Naive thymus-derived CD4-positive, alpha-beta T cell (primary cell): Measurements from ENCODE around the gene TOM1L2. TPM values are rescaled to one million over a fixed set of nuclear protein-coding genes. Genes with fewer than 3 reads are reported as not detected.

Experiments
- ATAC-seq: fragments of 150-1000 bp; cut with Tn5 transposase; 2 replicates; pipeline ENCODE4 v1.10.0; 2021; ENCODE audit warnings: mild to moderate bottlenecking, moderate library complexity
- CTCF ChIA-PET: fragments of 350-600 bp; sonication (Branson Sonifier 250); formaldehyde crosslinking; loops from one replicate; lab custom pipeline; 2021; ENCODE audit warnings: antibody characterized with exemption; lab: Charles Lee
- POLR2A ChIA-PET: fragments of 350-600 bp; sonication (Branson Sonifier 250); formaldehyde crosslinking; loops from one replicate; lab custom pipeline; 2021; ENCODE audit warnings: antibody characterized with exemption, inconsistent platforms; lab: Charles Lee
- DNase-seq, 9 donors: peaks; one replicate each; pipeline versions ENCODE4 v3.0.0 to v3.0.0-alpha.2; 2020 to 2022; ENCODE audit warnings: mixed read lengths in 1 of 9
- H3K27ac ChIP-seq: one replicate; pipeline ENCODE4 v1.7.0; 2013; ENCODE audit warnings: mild to moderate bottlenecking, low read depth, low read length, moderate library complexity
- H3K27me3 ChIP-seq, 2 donors: one replicate each; pipeline ENCODE4 v1.7.0; 2013; ENCODE audit warnings: low read length in 2 of 2, mild to moderate bottlenecking in 2 of 2, moderate library complexity in 2 of 2; ENCODE audit not compliant: control insufficient read depth in 2 of 2, insufficient read depth in 2 of 2
- H3K36me3 ChIP-seq, 3 experiments: 1 replicate in 2 of 3; 2 replicates in 1 of 3; pipeline ENCODE4 v1.7.0; 2013; ENCODE audit warnings: low read length in 3 of 3, mild to moderate bottlenecking in 3 of 3, moderate library complexity in 1 of 3; ENCODE audit not compliant: insufficient read depth in 3 of 3, control insufficient read depth in 2 of 3
- H3K4me1 ChIP-seq, 2 donors: one replicate each; pipeline ENCODE4 v1.7.0; 2013; ENCODE audit warnings: low read length in 2 of 2, mild to moderate bottlenecking in 2 of 2, moderate library complexity in 1 of 2; ENCODE audit not compliant: control insufficient read depth in 2 of 2, insufficient read depth in 2 of 2
- H3K4me3 ChIP-seq: 2 replicates; pipeline ENCODE4 v1.7.0; 2013; ENCODE audit warnings: mild to moderate bottlenecking, low read length
- H3K9me3 ChIP-seq, 3 experiments: 1 replicate in 2 of 3; 2 replicates in 1 of 3; pipeline ENCODE4 v1.7.0; 2013; ENCODE audit warnings: low read length in 3 of 3; ENCODE audit not compliant: control insufficient read depth in 2 of 3
- H3K27ac Mint-ChIP-seq, 9 donors: one replicate each; pipeline ENCODE4 v1.8.0; 2020 to 2022; ENCODE audit warnings: mixed read lengths in 9 of 9, mild to moderate bottlenecking in 8 of 9, moderate library complexity in 5 of 9, inconsistent platforms in 2 of 9
- H3K27me3 Mint-ChIP-seq, 5 donors: one replicate each; pipeline ENCODE4 v1.8.0; 2021 to 2022; ENCODE audit warnings: mixed read lengths in 5 of 5, mild to moderate bottlenecking in 1 of 5
- H3K36me3 Mint-ChIP-seq, 5 donors: one replicate each; pipeline ENCODE4 v1.8.0; 2020 to 2022; ENCODE audit warnings: mixed read lengths in 5 of 5, mild to moderate bottlenecking in 3 of 5, inconsistent platforms in 1 of 5
- H3K4me1 Mint-ChIP-seq, 7 donors: one replicate each; pipeline ENCODE4 v1.8.0; 2020 to 2022; ENCODE audit warnings: mixed read lengths in 7 of 7, mild to moderate bottlenecking in 3 of 7, inconsistent platforms in 1 of 7
- H3K4me3 Mint-ChIP-seq, 10 donors: one replicate each; pipeline ENCODE4 v1.8.0; 2020 to 2022; ENCODE audit warnings: mild to moderate bottlenecking in 10 of 10, mixed read lengths in 10 of 10, moderate library complexity in 6 of 10, inconsistent platforms in 2 of 10
- H3K9me3 Mint-ChIP-seq, 11 donors: one replicate each; pipeline ENCODE4 v1.8.0; 2020 to 2022; ENCODE audit warnings: mixed read lengths in 11 of 11, mild to moderate bottlenecking in 4 of 11, inconsistent platforms in 1 of 11, moderate library complexity in 1 of 11
- intact Hi-C, 2 donors: fragments of 100-400 bp; cut with micrococcal nuclease; formaldehyde crosslinking; loops; one replicate each; pipeline ENCODE4 v1.15.1; 2023
- polyA plus RNA-seq, 2 donors: library from polyadenylated mRNA; unstranded; fragments of 300-500 nt; fragmentation: Illumina TruSeq; gene quantifications; one replicate each; pipeline ENCODE4 v1.2.3, GENCODE V29; 2021
- total RNA-seq, 6 experiments: library from RNA in 5 of 6; stranded (reverse) in 5 of 6; gene quantifications; 1 replicate in 5 of 6; 2 replicates in 1 of 6; pipeline ENCODE4 v1.2.3 and lab custom pipeline; 2021 to 2026

Gene TOM1L2
- total and polyA plus RNA-seq, 7 experiments from 2014 or later: 6.9 to 84.1 (median 61.0) TPM

DNA sequence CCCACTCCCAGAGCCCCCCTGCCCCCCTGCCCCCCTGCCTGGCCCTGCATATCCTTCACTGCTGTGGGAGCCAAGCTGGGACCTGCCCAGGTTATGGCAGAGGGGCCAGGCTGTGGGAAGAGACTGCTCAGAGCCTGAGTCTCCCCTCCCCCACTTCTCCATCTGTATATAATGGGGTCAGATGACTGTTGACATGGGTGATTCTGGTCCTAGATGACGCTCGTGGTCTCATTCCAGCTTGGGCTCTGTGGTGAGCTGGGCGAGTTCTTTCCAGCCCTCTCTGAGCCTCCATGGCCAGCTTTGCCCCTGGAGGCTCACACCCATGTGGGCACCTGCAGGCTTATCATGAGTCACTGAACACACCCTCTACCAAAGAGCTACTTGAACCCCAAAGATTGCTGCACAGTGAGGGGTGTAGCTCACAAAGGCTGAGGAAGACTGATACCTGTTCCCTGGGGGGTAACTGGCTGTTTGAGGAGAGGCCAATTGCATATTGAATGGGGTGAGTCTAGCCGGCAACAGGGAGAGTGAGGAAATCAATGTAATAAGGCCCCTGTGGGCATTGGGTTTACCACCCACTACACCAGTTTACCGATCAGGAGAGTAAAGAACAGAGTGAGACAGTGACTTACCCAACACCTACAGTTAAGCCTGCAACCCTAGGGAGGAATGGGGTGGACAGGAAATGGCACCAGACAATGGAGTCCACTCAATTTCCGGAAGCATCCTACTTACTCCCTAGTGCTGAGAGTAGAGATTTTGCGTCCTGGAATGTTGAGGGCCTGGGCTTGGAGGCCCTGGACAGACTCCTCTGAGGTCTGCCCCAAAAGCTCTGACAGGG is 131.2 kb downstream of the TOM1L2 start:
- H3K4me3 Mint-ChIP-seq: peak overlapping the region; percentile 42 to 82 (median 72)

DNA sequence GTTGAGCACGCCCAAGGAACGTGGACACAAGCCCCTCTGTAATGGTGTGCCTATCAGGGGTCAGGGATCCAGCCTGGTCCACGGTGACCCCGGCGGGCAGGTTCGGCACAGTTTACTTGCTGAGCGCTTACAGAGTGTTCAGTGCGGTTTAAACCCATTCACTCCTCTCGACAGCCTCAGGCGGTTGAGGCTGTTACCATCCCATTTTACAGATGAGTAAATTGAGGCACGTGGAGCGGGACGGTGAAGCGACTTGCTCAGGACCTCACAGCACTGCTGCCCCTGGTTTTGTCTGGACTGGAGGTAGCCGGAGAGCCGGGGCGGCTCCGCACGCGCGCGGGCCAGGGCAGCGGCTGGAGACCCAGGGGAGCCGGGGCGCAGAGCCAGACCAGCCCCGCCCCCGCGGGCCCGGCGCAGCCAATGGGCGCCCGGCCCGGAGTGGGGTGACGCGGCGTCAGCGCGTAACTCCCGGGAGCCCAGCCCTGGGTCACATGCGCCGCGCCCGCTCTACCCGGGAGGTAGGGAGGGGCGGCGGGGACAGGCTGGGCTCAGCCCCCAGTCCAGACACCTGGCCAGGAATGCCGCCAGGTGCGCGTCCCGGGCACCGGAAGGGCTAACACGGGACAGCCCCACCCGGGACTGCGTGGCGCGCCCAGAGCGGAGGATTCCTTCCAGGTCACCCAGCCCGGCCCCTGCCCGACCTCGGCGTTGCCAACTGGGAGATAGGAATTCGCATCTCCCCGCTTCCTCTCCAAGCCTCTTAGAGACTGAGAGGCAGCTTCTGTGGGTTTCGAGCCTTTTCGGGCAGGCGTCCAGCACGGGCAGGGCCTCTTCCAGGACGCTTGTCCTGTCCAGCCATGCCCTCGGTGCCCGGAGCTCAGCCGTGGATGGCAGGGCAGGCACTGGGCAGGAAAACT is 132.2 kb downstream of the TOM1L2 start:
- DNase-seq: peak; percentile 64 to 90 (median 76)
- H3K4me3 Mint-ChIP-seq: peak overlapping the region; percentile 70 to 95 (median 88)
- peak overlapping the region; percentile 83 to 98 (median 97) for H3K27ac Mint-ChIP-seq
- Histone ChIP-seq H3K27me3 (no peaks in the 10 kb centered on the region), H3K4me1 (peaks cover 17 to 35% of the 10 kb centered on the region in 2 donors), H3K36me3 (peaks cover 0 to 4% (median 0%) of the 10 kb centered on the region in 3 experiments), H3K4me3 (peak overlapping the region; percentile 51), H3K9me3 (no peaks in the 10 kb centered on the region), H3K27ac (peak overlapping the region; percentile 90)
- no peaks in the 10 kb centered on the region for H3K27me3 Mint-ChIP-seq
- ChIA-PET POLR2A (interaction anchor here (0.7 to 5.6 kb wide), 10 partner anchors 8 to 149 kb away, joined by 3 to 66 read pairs (median 4); no protein-coding TSS in a partner anchor), CTCF (interaction anchor here (0.9 to 1.0 kb wide), 2 partner anchors 20 to 27 kb away, joined by 4 read pairs; no protein-coding TSS in a partner anchor)
- H3K9me3 Mint-ChIP-seq: peaks cover 0 to 5% (median 0%) of the 10 kb centered on the region in 11 donors
- intact Hi-C loops: loop anchor here (1.0 to 10.0 kb wide), 6 partner anchors 9 to 248 kb away; partner anchors contain the start of genes DRC3 (in 2 of the 2), PEMT (in 2 of the 2) and TOM1L2 (in 2 of the 2)
- ATAC-seq: peak; percentile 78
- peaks cover 23 to 54% (median 46%) of the 10 kb centered on the region in 7 donors for H3K4me1 Mint-ChIP-seq
- peaks cover 0 to under 1% (median 0%) of the 10 kb centered on the region in 5 donors for H3K36me3 Mint-ChIP-seq

More for the DNA sequence above, 131.2 kb downstream of the TOM1L2 start:
- ChIA-PET POLR2A (interaction anchor here (0.7 to 2.2 kb wide), 8 partner anchors 9 to 150 kb away, joined by 3 to 15 read pairs (median 4); no protein-coding TSS in a partner anchor), CTCF (interaction anchor here (1.0 kb wide), 1 partner anchor 19 kb away, joined by 4 read pairs; no protein-coding TSS in a partner anchor)
- intact Hi-C loops: loop anchor here (1.0 to 5.0 kb wide), 3 partner anchors 8 to 249 kb away; partner anchors contain the start of genes DRC3 (in 1 of the 2), PEMT (in 1 of the 2) and TOM1L2 (in 1 of the 2)
- Mint-ChIP-seq H3K36me3 (no peaks in the 10 kb centered on the region), H3K9me3 (peaks cover 0 to 2% (median 0%) of the 10 kb centered on the region in 11 donors), H3K4me1 (peaks cover 17 to 45% (median 37%) of the 10 kb centered on the region in 7 donors), H3K27ac (peak overlapping the region; percentile 68 to 93 (median 88)), H3K27me3 (no peaks in the 10 kb centered on the region)
- Histone ChIP-seq H3K4me3 (no peak overlapping the region), H3K27ac (peak overlapping the region; percentile 90), H3K9me3 (no peaks in the 10 kb centered on the region), H3K36me3 (peaks cover 0 to 7% (median 0%) of the 10 kb centered on the region in 3 experiments), H3K27me3 (no peaks in the 10 kb centered on the region), H3K4me1 (peaks cover 8 to 26% of the 10 kb centered on the region in 2 donors)
- DNase-seq (no peak), ATAC-seq (no peak)

DNA sequence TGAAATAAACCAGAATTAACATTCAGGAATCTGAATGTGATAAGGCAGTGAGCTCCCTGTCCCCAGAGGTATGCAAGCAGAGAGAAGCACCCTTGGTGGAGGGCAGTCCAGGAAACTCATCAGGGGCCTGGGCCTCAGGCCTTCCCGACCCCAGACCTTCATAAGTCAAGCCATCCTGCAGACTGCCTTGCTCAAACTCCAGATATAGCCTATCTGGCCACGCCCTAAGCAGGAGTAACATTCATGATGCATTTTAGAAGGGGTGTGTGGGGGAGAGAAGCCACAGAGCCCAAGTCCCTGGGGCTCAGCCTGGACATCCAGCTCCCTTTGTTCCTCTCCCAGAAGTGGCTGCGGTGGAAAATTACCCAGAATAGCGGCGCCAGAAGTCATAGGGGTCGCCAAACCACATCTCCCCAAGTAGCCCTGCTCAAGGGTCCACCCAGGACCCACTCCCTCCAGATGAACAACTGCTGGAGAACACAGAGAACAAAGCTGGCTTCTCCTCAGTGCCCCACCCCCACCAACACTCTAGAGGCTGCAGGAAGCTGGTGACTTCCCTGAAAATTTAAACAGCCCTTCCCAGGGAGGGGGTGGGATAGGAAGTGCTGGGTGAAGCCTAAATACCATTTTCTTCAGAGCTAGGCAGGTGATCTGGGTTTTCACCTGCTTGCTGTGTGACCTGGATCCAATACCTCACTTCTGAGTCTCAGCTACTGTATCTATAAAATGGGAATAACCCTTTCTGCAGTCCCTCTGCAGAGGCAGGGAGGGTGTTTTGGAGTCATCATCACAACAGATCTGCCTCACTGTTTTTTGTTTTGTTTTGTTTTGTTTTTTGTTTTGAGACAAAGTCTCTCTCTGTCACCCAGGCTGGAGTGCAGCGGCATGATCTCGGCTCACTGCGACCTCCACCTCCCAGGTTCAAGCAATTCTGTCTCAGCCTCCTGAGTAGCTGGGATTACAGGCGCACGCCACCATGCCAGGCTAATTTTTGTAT is 133.9 kb downstream of the TOM1L2 start:
- H3K27ac Mint-ChIP-seq: peak overlapping the region; percentile 77 to 98 (median 97)
- CTCF ChIA-PET: interaction anchor here (0.9 to 1.5 kb wide), 4 partner anchors 10 to 195 kb away, joined by 3 to 5 read pairs (median 4); no protein-coding TSS in a partner anchor
- H3K9me3 Mint-ChIP-seq: peaks cover 0 to 5% (median 0%) of the 10 kb centered on the region in 11 donors
- ATAC-seq: no peak
- H3K36me3 Mint-ChIP-seq: peaks cover 0 to 11% (median 0%) of the 10 kb centered on the region in 5 donors
- POLR2A ChIA-PET: interaction anchor here (0.9 to 5.6 kb wide), 9 partner anchors 8 to 26 kb away, joined by 3 to 66 read pairs (median 5); no protein-coding TSS in a partner anchor
- no peaks in the 10 kb centered on the region for H3K27me3 Mint-ChIP-seq
- peaks cover 18 to 50% of the 10 kb centered on the region in 2 donors for H3K4me1 ChIP-seq
- intact Hi-C loops: loop anchor here (2.0 to 10.0 kb wide), 4 partner anchors 45 to 243 kb away; partner anchors contain the start of genes DRC3 (in 1 of the 2), PEMT (in 1 of the 2) and TOM1L2 (in 1 of the 2)
- no peaks in the 10 kb centered on the region for H3K9me3 ChIP-seq
- H3K4me3 ChIP-seq: no peak overlapping the region
- H3K27me3 ChIP-seq: no peaks in the 10 kb centered on the region
- peaks cover 40 to 71% (median 64%) of the 10 kb centered on the region in 7 donors for H3K4me1 Mint-ChIP-seq
- H3K4me3 Mint-ChIP-seq: peak overlapping the region; percentile 47 to 95 (median 90)
- H3K36me3 ChIP-seq: peaks cover 0 to 4% (median 0%) of the 10 kb centered on the region in 3 experiments
- DNase-seq: peak in 1 of 9 donors; percentile 42
- H3K27ac ChIP-seq: peak overlapping the region; percentile 99

DNA sequence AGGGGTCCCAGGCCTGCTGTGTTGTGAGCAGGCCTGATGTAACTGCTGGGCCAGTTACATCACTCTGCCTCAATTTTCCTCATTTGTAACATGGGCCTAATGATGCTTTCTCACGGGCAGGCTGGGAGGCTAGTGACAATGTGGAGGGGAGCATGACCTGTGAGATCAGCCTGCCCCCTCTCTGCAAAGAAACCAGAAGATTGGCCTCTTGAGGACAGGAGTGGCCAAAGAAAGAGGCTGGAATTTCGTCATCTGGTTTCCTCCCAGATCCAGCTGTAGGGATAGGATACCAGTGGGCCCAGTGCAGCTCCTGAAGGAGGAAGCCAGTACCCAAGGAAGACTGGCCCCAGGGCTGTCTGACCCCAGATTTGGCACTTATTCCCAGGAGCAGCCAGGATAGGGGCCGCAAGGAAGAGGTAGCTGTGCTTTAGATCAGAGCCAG is 134.8 kb downstream of the TOM1L2 start:
- Histone ChIP-seq H3K27ac (peak overlapping the region; percentile 99), H3K9me3 (no peaks in the 10 kb centered on the region), H3K4me1 (peaks cover 18 to 51% of the 10 kb centered on the region in 2 donors), H3K27me3 (no peaks in the 10 kb centered on the region), H3K4me3 (peak overlapping the region; percentile 86), H3K36me3 (peaks cover 0 to 4% (median 0%) of the 10 kb centered on the region in 3 experiments)
- ChIA-PET CTCF (interaction anchor here (1.3 kb wide), 1 partner anchor 87 kb away, joined by 3 read pairs; no protein-coding TSS in a partner anchor), POLR2A (interaction anchor here (1.1 to 5.6 kb wide), 6 partner anchors 10 to 25 kb away, joined by 3 to 66 read pairs (median 5); no protein-coding TSS in a partner anchor)
- DNase-seq (no peak), ATAC-seq (no peak)
- Mint-ChIP-seq H3K27me3 (no peaks in the 10 kb centered on the region), H3K4me3 (peak overlapping the region; percentile 85 to 95 (median 90)), H3K4me1 (peaks cover 42 to 73% (median 66%) of the 10 kb centered on the region in 7 donors), H3K27ac (peak overlapping the region; percentile 94 to 98 (median 97)), H3K36me3 (peaks cover 0 to 12% (median 0%) of the 10 kb centered on the region in 5 donors), H3K9me3 (peaks cover 0 to 5% (median 0%) of the 10 kb centered on the region in 11 donors)
- intact Hi-C loops: loop anchor here (2.0 to 10.0 kb wide), 4 partner anchors 45 to 243 kb away; partner anchors contain the start of genes DRC3 (in 1 of the 2), PEMT (in 1 of the 2) and TOM1L2 (in 1 of the 2)
